HCT116 (cell line): ENCODE measurements around the gene DEPDC5. TPM values are rescaled to one million over a fixed set of nuclear protein-coding genes. Genes with fewer than 3 reads are reported as not detected.

Source experiments
- ATAC-seq: fragments of 200-7000 bp; cut with Tn5 transposase; 2 replicates; pipeline ENCODE4 v1.9.1; 2020; ENCODE audit warnings: mild to moderate bottlenecking, moderate library complexity
- BruUV-seq: library from RNA; stranded (reverse); fragments of 400-500 nt; replicated peaks from 2 replicates; lab custom pipeline; 2021; lab: Mats Ljungman, UMichigan
- CTCF ChIA-PET: fragments of 300-600 bp; sonication (Branson Sonifier 250); formaldehyde crosslinking; loops from one replicate; lab custom pipeline; 2021; ENCODE audit warnings: antibody characterized with exemption; lab: Charles Lee
- POLR2A ChIA-PET: fragments of 300-600, 350-600 bp; sonication (Branson Sonifier 250); formaldehyde crosslinking; loops from one replicate; lab custom pipeline; 2021; ENCODE audit warnings: antibody characterized with exemption; lab: Charles Lee
- RAD21 ChIA-PET, 2 experiments: fragments of 300-600 bp; sonication (Branson Sonifier 250); formaldehyde crosslinking; loops; one replicate each; lab custom pipeline; 2023; ENCODE audit warnings: low total read pairs in 2 of 2; ENCODE audit not compliant: uncharacterized antibody in 2 of 2, unreplicated experiment in 2 of 2, low non-redundant PET in 1 of 2; lab: Charles Lee
- DNase-seq: peaks from one replicate; pipeline ENCODE4 v3.0.0-alpha.2; 2010; ENCODE audit warnings: low read depth, low spot score
- H2AFZ ChIP-seq: fragments of 200-600 bp; shearing (Covaris generic), sonication (generic); 2 replicates; pipeline ENCODE4 v1.6.1; 2017; ENCODE audit warnings: low read depth, mixed run types, mixed read lengths, antibody characterized with exemption, low read length; ENCODE audit not compliant: poor library complexity, severe bottlenecking
- H3K27ac ChIP-seq: 2 replicates; pipeline ENCODE4 v1.5.1; 2012; ENCODE audit warnings: low read depth, low read length
- H3K27me3 ChIP-seq: fragments of 200-600 bp; sonication (generic); 2 replicates; pipeline ENCODE4 v1.6.1; 2016; ENCODE audit warnings: mixed run types, low read length, mixed read lengths; ENCODE audit not compliant: insufficient read depth
- H3K36me3 ChIP-seq, 2 experiments: fragments of 200-500 bp in 1 of 2; fragments of 200-600 bp in 1 of 2; sonication (Bioruptor generic) in 1 of 2; sonication (generic) in 1 of 2; 2 replicates each; pipeline versions ENCODE4 v1.5.1 to v1.6.1; 2014 to 2016; ENCODE audit warnings: low read length in 2 of 2, inconsistent platforms in 1 of 2, mixed read lengths in 1 of 2, mixed run types in 1 of 2; ENCODE audit not compliant: insufficient read depth in 2 of 2, control insufficient read depth in 1 of 2
- H3K4me1 ChIP-seq, 2 experiments: fragments of 200-600 bp in 1 of 2; sonication (generic) in 1 of 2; 2 replicates each; pipeline versions ENCODE4 v1.5.1 to v1.6.1; 2012 to 2017; ENCODE audit warnings: low read length in 2 of 2, inconsistent platforms in 1 of 2, mild to moderate bottlenecking in 1 of 2, mixed read lengths in 1 of 2, mixed run types in 1 of 2, moderate library complexity in 1 of 2; ENCODE audit not compliant: insufficient read depth in 2 of 2, control insufficient read depth in 1 of 2
- H3K4me2 ChIP-seq: fragments of 200-600 bp; sonication (generic); 2 replicates; pipeline ENCODE4 v1.6.1; 2017; ENCODE audit warnings: mixed run types, low read length, mixed read lengths
- H3K4me3 ChIP-seq, 2 experiments: fragments of 200-600 bp in 1 of 2; sonication (generic) in 1 of 2; replicated peaks in 1 of 2; 2 replicates each; pipeline ENCODE4 v1.5.1; 2011 to 2016; ENCODE audit warnings: low read length in 2 of 2, control low read depth in 1 of 2, low read depth in 1 of 2, mild to moderate bottlenecking in 1 of 2, mixed read lengths in 1 of 2, mixed run types in 1 of 2
- H3K79me2 ChIP-seq: fragments of 200-600 bp; sonication (generic); 2 replicates; pipeline ENCODE4 v1.6.1; 2017; ENCODE audit warnings: mild to moderate bottlenecking, mixed run types, low read length, moderate library complexity, mixed read lengths; ENCODE audit not compliant: insufficient read depth
- H3K9ac ChIP-seq: fragments of 200-600 bp; sonication (generic); 2 replicates; pipeline ENCODE4 v1.6.1; 2016; ENCODE audit warnings: low read length, mixed read lengths
- H3K9me2 ChIP-seq: fragments of 200-600 bp; sonication (generic), shearing (Covaris generic); 2 replicates; pipeline ENCODE4 v1.6.1; 2017; ENCODE audit warnings: mixed run types, mild to moderate bottlenecking, moderate library complexity; ENCODE audit not compliant: insufficient read depth
- H3K9me3 ChIP-seq, 2 experiments: fragments of 200-500 bp in 1 of 2; fragments of 200-600 bp in 1 of 2; sonication (Bioruptor generic) in 1 of 2; sonication (generic) in 1 of 2; 2 replicates each; pipeline ENCODE4 v1.6.1; 2014 to 2017; ENCODE audit warnings: low read length in 2 of 2, mixed read lengths in 2 of 2, inconsistent platforms in 1 of 2, low read depth in 1 of 2, mild to moderate bottlenecking in 1 of 2, mixed run types in 1 of 2, moderate library complexity in 1 of 2; ENCODE audit not compliant: control insufficient read depth in 1 of 2, insufficient read depth in 1 of 2
- H4K20me1 ChIP-seq: fragments of 200-600 bp; sonication (generic), shearing (Covaris generic); 2 replicates; pipeline ENCODE4 v1.6.1; 2017; ENCODE audit warnings: mixed run types, mild to moderate bottlenecking, moderate library complexity; ENCODE audit not compliant: insufficient read depth
- EGR1 ChIP-seq: IDR thresholded peaks from 2 replicates; pipeline ENCODE4 v1.6.1; 2012; ENCODE audit warnings: low read depth
- ELF1 ChIP-seq: IDR thresholded peaks from 2 replicates; pipeline ENCODE4 v1.6.1; 2012; ENCODE audit warnings: low read depth, borderline replicate concordance
- EZH2phosphoT487 ChIP-seq: fragments of 200-600 bp; IDR thresholded peaks from 2 replicates; pipeline ENCODE4 v1.6.1; 2018; ENCODE audit warnings: antibody characterized with exemption, borderline replicate concordance
- FOSL1 ChIP-seq: IDR thresholded peaks from 2 replicates; pipeline ENCODE4 v1.6.1; 2012; ENCODE audit warnings: low read depth
- POLR2AphosphoS5 ChIP-seq: IDR thresholded peaks from 2 replicates; pipeline ENCODE4 v1.6.1; 2011; ENCODE audit warnings: mild to moderate bottlenecking, low read depth, low read length, moderate library complexity
- RAD21 ChIP-seq: IDR thresholded peaks from 2 replicates; pipeline ENCODE4 v1.6.1; 2012; ENCODE audit warnings: low read depth, mild to moderate bottlenecking
- SP1 ChIP-seq: IDR thresholded peaks from 2 replicates; pipeline ENCODE4 v1.6.1; 2012; ENCODE audit warnings: low read depth
- TCF7L2 ChIP-seq: IDR thresholded peaks from 2 replicates; pipeline ENCODE4 v1.7.0; 2011; ENCODE audit warnings: borderline replicate concordance, inconsistent platforms; ENCODE audit not compliant: insufficient read depth, insufficient read length; ENCODE audit errors: extremely low read depth
- YY1 ChIP-seq: IDR thresholded peaks from 2 replicates; pipeline ENCODE4 v1.6.1; 2011; ENCODE audit warnings: low read length, low read depth, moderate library complexity, mild to moderate bottlenecking; ENCODE audit not compliant: insufficient replicate concordance; ENCODE audit errors: extremely low read depth
- ZNF274 ChIP-seq: fragments of 200-500 bp; sonication (Bioruptor generic); IDR thresholded peaks from 2 replicates; pipeline ENCODE4 v1.6.1; 2014; ENCODE audit warnings: mild to moderate bottlenecking, low read depth, low read length, inconsistent platforms
- intact Hi-C: fragments of 100-400 bp; cut with micrococcal nuclease; formaldehyde crosslinking; loops from 2 replicates; pipeline ENCODE4 v1.10.0; 2022
- total RNA-seq: library from RNA; stranded (reverse); gene quantifications from one replicate; pipeline ENCODE4 v1.2.1, GENCODE V29; 2021; ENCODE audit not compliant: unreplicated experiment
- TF ChIP-seq, protein P1 (sequence below): IDR thresholded peaks from 2 replicates; pipeline ENCODE4 v1.6.1; 2012; ENCODE audit warnings: low read depth
- TF ChIP-seq, protein P2 (sequence below), 3 experiments: fragments of 200-600 bp in 1 of 3; sonication (generic) in 1 of 3; IDR thresholded peaks in 2 of 3; conservative IDR thresholded peaks in 1 of 3; 2 replicates each; pipeline ENCODE4 v1.5.1; 2012 to 2017; ENCODE audit warnings: low read depth in 2 of 3, low read length in 2 of 3, antibody characterized with exemption in 1 of 3, borderline replicate concordance in 1 of 3, control low read depth in 1 of 3, mild to moderate bottlenecking in 1 of 3, mixed read lengths in 1 of 3, mixed run types in 1 of 3, moderate library complexity in 1 of 3; ENCODE audit not compliant: insufficient read depth in 1 of 3

Gene DEPDC5
- total RNA-seq, 1 experiment from 2014 or later, result 35.0 TPM

DNA sequence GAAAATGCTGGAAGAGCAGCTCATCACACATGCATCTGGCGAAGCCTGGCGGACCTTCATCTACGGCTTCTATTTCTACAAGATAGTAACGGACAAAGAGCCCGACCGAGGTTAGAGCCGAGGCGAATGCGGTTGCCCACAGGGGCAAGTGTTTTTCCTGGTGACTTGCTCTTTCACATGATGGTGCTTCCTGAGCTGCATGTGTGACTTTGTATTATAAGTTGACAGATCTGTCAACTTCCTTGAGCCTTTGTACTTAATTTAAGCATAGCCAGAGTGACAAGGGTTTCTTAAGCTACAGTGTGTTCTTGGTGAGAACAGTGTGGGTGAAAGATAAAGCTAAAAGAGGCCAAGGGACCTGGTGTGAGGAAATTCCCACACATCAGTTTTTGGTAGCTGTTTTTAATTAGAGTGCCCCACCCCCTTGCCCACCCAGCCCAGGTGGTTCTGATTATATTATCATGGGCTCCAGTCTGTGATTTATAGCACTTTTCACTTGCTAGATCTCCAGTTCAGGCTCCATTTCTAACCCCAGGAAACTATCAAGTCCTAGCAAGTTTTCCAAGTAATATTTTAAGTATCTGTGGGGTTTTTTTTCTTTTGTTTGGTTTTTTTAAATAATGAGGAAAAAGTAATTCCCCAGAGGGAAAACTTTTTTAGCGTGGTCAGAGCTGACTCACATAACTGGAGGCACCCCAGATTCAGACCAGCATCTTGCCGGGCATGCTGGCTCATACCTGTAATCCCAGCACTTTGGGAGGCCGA is 122.5 kb downstream of the DEPDC5 start:
- Histone ChIP-seq H3K9me2 (no peaks in the 10 kb centered on the region), H3K27ac (no peak overlapping the region), H3K4me1 (no peaks in the 10 kb centered on the region), H3K4me3 (no peak overlapping the region), H3K27me3 (no peaks in the 10 kb centered on the region), H3K36me3 (peaks cover 8 to 16% of the 10 kb centered on the region in 2 experiments; a peak in 3 of 4 replicates), H2AFZ (no peak overlapping the region), H3K9ac (no peak overlapping the region), H3K4me2 (no peak overlapping the region), H4K20me1 (no peaks in the 10 kb centered on the region), H3K9me3 (no peaks in the 10 kb centered on the region), H3K79me2 (no peaks in the 10 kb centered on the region)
- DNase-seq (no peak), ATAC-seq (no peak)
- no peak for TF ChIP-seq POLR2AphosphoS5
- intact Hi-C loops, result no loop called here
- ChIA-PET POLR2A (no interaction called here), CTCF (no interaction called here), RAD21 (no interaction called here)
- BruUV-seq, result no TSS peak

DNA sequence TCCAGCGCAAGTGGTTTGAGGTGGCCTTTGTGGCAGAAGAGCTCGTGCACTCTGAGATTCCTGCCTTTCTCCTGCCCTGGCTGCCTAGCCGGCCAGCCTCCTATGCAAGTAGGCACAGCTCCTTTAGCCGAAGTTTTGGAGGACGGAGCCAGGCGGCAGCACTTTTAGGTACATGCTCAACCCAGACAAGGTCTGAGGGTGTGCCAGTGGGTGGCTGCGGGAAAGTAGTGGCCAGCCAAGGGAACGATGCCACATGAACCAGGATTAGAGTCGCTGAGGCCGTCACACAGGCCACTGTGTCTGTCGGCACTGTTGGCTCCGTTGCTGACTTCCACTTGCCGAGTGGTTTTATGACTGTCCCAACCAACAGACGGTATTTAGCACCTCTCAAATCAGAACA is 125.8 kb downstream of the DEPDC5 start:
- TF ChIP-seq ZNF274 (no peak), YY1 (no peak), RAD21 (no peak), FOSL1 (no peak), SP1 (no peak), ELF1 (no peak), EGR1 (no peak), TCF7L2 (no peak), EZH2phosphoT487 (no peak)
- TF ChIP-seq, protein P1, sequence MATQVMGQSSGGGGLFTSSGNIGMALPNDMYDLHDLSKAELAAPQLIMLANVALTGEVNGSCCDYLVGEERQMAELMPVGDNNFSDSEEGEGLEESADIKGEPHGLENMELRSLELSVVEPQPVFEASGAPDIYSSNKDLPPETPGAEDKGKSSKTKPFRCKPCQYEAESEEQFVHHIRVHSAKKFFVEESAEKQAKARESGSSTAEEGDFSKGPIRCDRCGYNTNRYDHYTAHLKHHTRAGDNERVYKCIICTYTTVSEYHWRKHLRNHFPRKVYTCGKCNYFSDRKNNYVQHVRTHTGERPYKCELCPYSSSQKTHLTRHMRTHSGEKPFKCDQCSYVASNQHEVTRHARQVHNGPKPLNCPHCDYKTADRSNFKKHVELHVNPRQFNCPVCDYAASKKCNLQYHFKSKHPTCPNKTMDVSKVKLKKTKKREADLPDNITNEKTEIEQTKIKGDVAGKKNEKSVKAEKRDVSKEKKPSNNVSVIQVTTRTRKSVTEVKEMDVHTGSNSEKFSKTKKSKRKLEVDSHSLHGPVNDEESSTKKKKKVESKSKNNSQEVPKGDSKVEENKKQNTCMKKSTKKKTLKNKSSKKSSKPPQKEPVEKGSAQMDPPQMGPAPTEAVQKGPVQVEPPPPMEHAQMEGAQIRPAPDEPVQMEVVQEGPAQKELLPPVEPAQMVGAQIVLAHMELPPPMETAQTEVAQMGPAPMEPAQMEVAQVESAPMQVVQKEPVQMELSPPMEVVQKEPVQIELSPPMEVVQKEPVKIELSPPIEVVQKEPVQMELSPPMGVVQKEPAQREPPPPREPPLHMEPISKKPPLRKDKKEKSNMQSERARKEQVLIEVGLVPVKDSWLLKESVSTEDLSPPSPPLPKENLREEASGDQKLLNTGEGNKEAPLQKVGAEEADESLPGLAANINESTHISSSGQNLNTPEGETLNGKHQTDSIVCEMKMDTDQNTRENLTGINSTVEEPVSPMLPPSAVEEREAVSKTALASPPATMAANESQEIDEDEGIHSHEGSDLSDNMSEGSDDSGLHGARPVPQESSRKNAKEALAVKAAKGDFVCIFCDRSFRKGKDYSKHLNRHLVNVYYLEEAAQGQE, result no peak
- TF ChIP-seq, protein P2, sequence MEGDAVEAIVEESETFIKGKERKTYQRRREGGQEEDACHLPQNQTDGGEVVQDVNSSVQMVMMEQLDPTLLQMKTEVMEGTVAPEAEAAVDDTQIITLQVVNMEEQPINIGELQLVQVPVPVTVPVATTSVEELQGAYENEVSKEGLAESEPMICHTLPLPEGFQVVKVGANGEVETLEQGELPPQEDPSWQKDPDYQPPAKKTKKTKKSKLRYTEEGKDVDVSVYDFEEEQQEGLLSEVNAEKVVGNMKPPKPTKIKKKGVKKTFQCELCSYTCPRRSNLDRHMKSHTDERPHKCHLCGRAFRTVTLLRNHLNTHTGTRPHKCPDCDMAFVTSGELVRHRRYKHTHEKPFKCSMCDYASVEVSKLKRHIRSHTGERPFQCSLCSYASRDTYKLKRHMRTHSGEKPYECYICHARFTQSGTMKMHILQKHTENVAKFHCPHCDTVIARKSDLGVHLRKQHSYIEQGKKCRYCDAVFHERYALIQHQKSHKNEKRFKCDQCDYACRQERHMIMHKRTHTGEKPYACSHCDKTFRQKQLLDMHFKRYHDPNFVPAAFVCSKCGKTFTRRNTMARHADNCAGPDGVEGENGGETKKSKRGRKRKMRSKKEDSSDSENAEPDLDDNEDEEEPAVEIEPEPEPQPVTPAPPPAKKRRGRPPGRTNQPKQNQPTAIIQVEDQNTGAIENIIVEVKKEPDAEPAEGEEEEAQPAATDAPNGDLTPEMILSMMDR (IDR thresholded peaks at IDR 0.05 in 2 of 3, conservative IDR thresholded peaks at IDR 0.05 in 1 of 3; ENCODE audit: borderline replicate concordance in 1 of 3, insufficient read depth in 1 of 3, low read depth in 2 of 3, low read length in 2 of 3), result no peak
- TF ChIP-seq, all 23 proteins: peak for 0
- CTCF ChIA-PET, result no interaction called here
- Histone ChIP-seq H3K4me3 (no peak overlapping the region), H2AFZ (no peak overlapping the region), H3K9ac (no peak overlapping the region), H3K9me2 (no peaks in the 10 kb centered on the region), H3K27me3 (no peaks in the 10 kb centered on the region), H4K20me1 (no peaks in the 10 kb centered on the region), H3K4me2 (no peak overlapping the region), H3K79me2 (no peaks in the 10 kb centered on the region), H3K4me1 (no peaks in the 10 kb centered on the region), H3K9me3 (no peaks in the 10 kb centered on the region), H3K36me3 (peaks cover 0 to 6% of the 10 kb centered on the region in 2 experiments; a peak in 3 of 4 replicates), H3K27ac (no peak overlapping the region)
- DNase-seq (no peak), ATAC-seq (no peak)
- no TSS peak for BruUV-seq
- POLR2A ChIA-PET, result no interaction called here
- intact Hi-C loops, result no loop called here
- RAD21 ChIA-PET, result no interaction called here
